Motor neuron (in vitro differentiated cells): ENCODE data around the gene NAA30. TPM values are rescaled to one million over a fixed set of nuclear protein-coding genes. Genes with fewer than 3 reads are reported as not detected.

Experiments
- ATAC-seq, 8 experiments: fragments of 200-7000 bp; cut with Tn5 transposase; replicated peaks in 6 of 8; 2 replicates each; pipeline ENCODE4 v1.8.0; 2021; ENCODE audit warnings: mild to moderate bottlenecking in 8 of 8, moderate library complexity in 8 of 8
- H3K27ac ChIP-seq, 2 donors: fragments of 250-450 bp; sonication (Bioruptor Pico); 2 replicates each; pipeline ENCODE4 v1.9.0; 2021; ENCODE audit warnings: antibody characterized with exemption in 2 of 2, mild to moderate bottlenecking in 2 of 2, moderate library complexity in 1 of 2
- H3K4me1 ChIP-seq, 2 donors: fragments of 250-450 bp; sonication (Bioruptor Pico); replicated peaks in 1 of 2; 2 replicates each; pipeline ENCODE4 v1.6.1; 2021; ENCODE audit warnings: antibody characterized with exemption in 2 of 2, mild to moderate bottlenecking in 2 of 2, moderate library complexity in 1 of 2
- H3K4me3 ChIP-seq, 5 donors: fragments of 250-450 bp; sonication (Bioruptor Pico); 2 replicates each; pipeline ENCODE4 v1.9.0; 2021; ENCODE audit warnings: antibody characterized with exemption in 5 of 5, mild to moderate bottlenecking in 5 of 5, moderate library complexity in 4 of 5
- WGBS, 10 experiments: fragments of 450-650 bp; shearing (Covaris generic); methylation state at CpG; one replicate each; pipeline ENCODE4 v1.0.0; 2022; 5-methylcytosine and 5-hydroxymethylcytosine counted together
- in situ Hi-C, 9 experiments: fragments of 400-800 bp; cut with MboI; loops; one replicate each; pipeline ENCODE4 v1.15.0; 2021; ENCODE audit warnings: low sequenced_read_pairs in 9 of 9, low pct_unique_long_range_greater_than_20kb in 2 of 9; ENCODE audit not compliant: unreplicated experiment in 9 of 9
- total RNA-seq, 8 experiments: library from RNA; unstranded; fragments of 300-600 nt; gene quantifications; 2 replicates each; pipeline versions ENCODE4 v1.2.3 to v1.2.4, GENCODE V29; 2022

Gene NAA30
- total RNA-seq, 8 experiments from 2014 or later = 12.6 to 21.7 (median 17.2) TPM

- Histone ChIP-seq H3K4me3 (no peak overlapping the region), H3K4me1 (no peaks in the 10 kb centered on the region), H3K27ac (no peak overlapping the region)
- in situ Hi-C loops = no loop called here
- WGBS, 10 experiments = 64 to 100% (median 96%) methylated on average over 1 to 2 of the region's 2 CpGs; no CpG with 5 or more reads in 1 of the 10 experiments
- no peak for ATAC-seq
Observed at GRCh38 chr14:57405562-57405961, 15.2 kb downstream of the NAA30 start.

GRCh38 chr14:57408037-57408436 lies 17.7 kb downstream of the NAA30 start:
- H3K4me1 ChIP-seq = no peaks in the 10 kb centered on the region
- no peak for ATAC-seq
- 94 to 100% (median 100%) methylated on average over 1 to 2 of the region's 2 CpGs for WGBS, 10 experiments
- in situ Hi-C loops = no loop called here
- H3K27ac ChIP-seq = no peak overlapping the region
- H3K4me3 ChIP-seq = no peak overlapping the region

GRCh38 chr14:57408634-57409033 lies 18.2 kb downstream of the NAA30 start:
- in situ Hi-C loops = no loop called here
- Histone ChIP-seq H3K4me1 (no peaks in the 10 kb centered on the region), H3K27ac (no peak overlapping the region), H3K4me3 (no peak overlapping the region)
- no peak for ATAC-seq
- whole genome bisulfite sequencing, 10 experiments = 38 to 100% (median 100%) methylated on average over 1 of the region's 1 CpG; no CpG with 5 or more reads in 2 of the 10 experiments

DNA sequence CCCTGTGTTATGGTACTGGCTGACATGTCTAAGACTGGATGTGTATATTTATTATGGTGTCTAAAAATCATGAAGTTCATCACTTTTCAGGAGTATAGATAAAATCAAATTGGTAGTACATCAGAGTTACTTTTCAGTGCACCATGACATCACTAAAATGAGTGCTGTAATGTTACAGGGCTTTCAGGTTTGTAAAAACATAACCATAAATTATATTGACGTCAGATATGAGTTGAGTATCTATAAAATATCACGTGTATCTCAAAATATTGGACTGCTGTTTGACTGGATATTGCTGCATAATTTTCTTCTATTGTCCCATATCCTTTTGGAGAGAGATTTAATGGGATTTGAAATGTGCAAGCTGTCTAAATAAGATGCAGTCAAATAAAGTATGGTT lies 22.0 kb downstream of the NAA30 start:
- Histone ChIP-seq H3K4me3 (no peak overlapping the region), H3K4me1 (no peaks in the 10 kb centered on the region), H3K27ac (no peak overlapping the region)
- in situ Hi-C loops = no loop called here
- ATAC-seq = no peak
- WGBS, 10 experiments = 19 to 100% (median 83%) methylated on average over 1 to 2 of the region's 2 CpGs; no CpG with 5 or more reads in 1 of the 10 experiments

GRCh38 chr14:57413849-57414248 lies 23.5 kb downstream of the NAA30 start:
- 40 to 100% (median 100%) methylated on average over 1 to 2 of the region's 2 CpGs; no CpG with 5 or more reads in 6 of the 10 experiments for WGBS, 10 experiments
- H3K4me1 ChIP-seq = no peaks in the 10 kb centered on the region
- in situ Hi-C loops = no loop called here
- ATAC-seq = no peak
- H3K27ac ChIP-seq = no peak overlapping the region
- H3K4me3 ChIP-seq = no peak overlapping the region

DNA sequence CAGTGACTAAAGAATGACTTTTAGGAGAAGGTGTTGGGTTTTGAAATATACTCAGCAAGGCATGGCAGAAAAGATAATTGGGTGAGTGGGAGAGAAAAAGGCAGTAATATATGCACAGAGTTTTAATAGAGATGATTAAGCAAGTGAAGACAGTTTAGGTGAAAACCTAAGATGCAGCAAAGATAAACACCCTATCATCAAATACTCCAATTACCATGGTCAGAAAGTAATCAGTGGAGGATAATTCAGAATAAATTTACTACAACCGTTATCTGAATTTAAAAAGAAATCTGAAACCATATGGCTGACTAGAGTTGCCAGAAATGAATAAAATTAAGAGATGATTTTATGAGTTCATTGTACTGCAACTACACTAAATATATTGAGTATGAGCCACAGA lies 26.8 kb downstream of the NAA30 start:
- WGBS, 10 experiments = 0 to 100% (median 61%) methylated on average over 1 of the region's 1 CpG; no CpG with 5 or more reads in 2 of the 10 experiments
- in situ Hi-C loops = no loop called here

GRCh38 chr14:57418999-57419398 lies 28.6 kb downstream of the NAA30 start:
- no peak for ATAC-seq
- 60 to 100% (median 94%) methylated on average over 1 to 4 of the region's 4 CpGs; no CpG with 5 or more reads in 1 of the 10 experiments for WGBS, 10 experiments
- no peak overlapping the region for H3K4me3 ChIP-seq
- H3K4me1 ChIP-seq = no peaks in the 10 kb centered on the region
- no peak overlapping the region for H3K27ac ChIP-seq
- in situ Hi-C loops = no loop called here

More for the DNA sequence above, 26.8 kb downstream of the NAA30 start:
- Histone ChIP-seq H3K4me1 (no peaks in the 10 kb centered on the region), H3K27ac (no peak overlapping the region), H3K4me3 (no peak overlapping the region)
- no peak for ATAC-seq

- H3K4me1 ChIP-seq = no peaks in the 10 kb centered on the region
- in situ Hi-C loops = no loop called here
- no peak overlapping the region for H3K4me3 ChIP-seq
- 15 to 98% (median 79%) methylated on average over 2 to 4 of the region's 4 CpGs for WGBS, 10 experiments
- H3K27ac ChIP-seq = no peak overlapping the region
- no peak for ATAC-seq
Observed at GRCh38 chr14:57420033-57420432, 29.6 kb downstream of the NAA30 start.

DNA sequence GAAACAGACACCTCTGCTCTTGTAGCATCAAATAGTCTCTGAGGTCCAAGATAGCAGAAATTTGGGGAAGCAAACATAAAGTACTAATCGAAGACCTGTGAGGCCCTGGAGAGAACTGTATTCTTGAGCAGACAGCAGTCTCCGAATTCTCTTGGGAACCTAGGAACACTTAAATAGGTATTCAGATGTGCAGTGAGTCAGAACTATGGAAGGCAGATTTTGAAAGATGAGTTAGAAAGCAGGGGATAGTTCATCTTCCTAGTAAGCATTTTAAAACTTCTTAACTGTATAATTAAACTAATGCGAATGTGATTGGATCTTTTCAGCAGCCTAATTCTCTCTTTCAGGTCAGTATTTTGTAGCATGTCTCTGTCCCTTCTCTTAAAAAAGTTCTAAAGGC lies 30.6 kb downstream of the NAA30 start:
- WGBS, 10 experiments = 67 to 100% (median 90%) methylated on average over 1 to 3 of the region's 3 CpGs; no CpG with 5 or more reads in 5 of the 10 experiments
- in situ Hi-C loops = no loop called here
- Histone ChIP-seq H3K27ac (no peak overlapping the region), H3K4me1 (no peaks in the 10 kb centered on the region), H3K4me3 (no peak overlapping the region)
- ATAC-seq = no peak

GRCh38 chr14:57435923-57436322 lies 45.5 kb downstream of the NAA30 start:
- no peak overlapping the region for H3K4me3 ChIP-seq
- ATAC-seq = no peak
- no peaks in the 10 kb centered on the region for H3K4me1 ChIP-seq
- no peak overlapping the region for H3K27ac ChIP-seq
- in situ Hi-C loops = no loop called here

- Histone ChIP-seq H3K27ac (no peak overlapping the region), H3K4me1 (no peaks in the 10 kb centered on the region), H3K4me3 (no peak overlapping the region)
- WGBS, 10 experiments = 34 to 85% (median 80%) methylated on average over 2 to 5 of the region's 5 CpGs
- in situ Hi-C loops = no loop called here
- no peak for ATAC-seq
Observed at GRCh38 chr14:57461777-57462320, 71.5 kb downstream of the NAA30 start.

DNA sequence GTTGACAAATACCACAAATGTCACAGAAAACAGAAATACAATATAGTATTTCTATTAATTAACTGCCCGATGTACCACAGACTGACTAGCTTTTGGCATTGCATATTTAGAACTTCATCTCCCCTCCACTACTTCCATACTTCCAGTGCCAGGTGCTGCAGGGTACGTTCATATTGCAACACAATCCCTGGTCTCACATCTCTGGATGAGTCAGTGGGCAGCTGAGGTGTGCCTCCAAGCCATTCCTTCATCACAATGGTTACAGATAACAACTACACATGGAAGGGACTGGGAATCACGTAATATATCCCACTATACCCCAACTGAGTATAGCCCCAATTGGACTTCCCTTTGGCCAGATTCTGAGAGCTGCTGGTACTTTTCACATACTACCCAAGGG lies 72.2 kb downstream of the NAA30 start:
- WGBS, 10 experiments = 30 to 100% (median 88%) methylated on average over 1 to 2 of the region's 3 CpGs
- in situ Hi-C loops = no loop called here
- ATAC-seq = no peak
- no peaks in the 10 kb centered on the region for H3K4me1 ChIP-seq
- no peak overlapping the region for H3K4me3 ChIP-seq
- no peak overlapping the region for H3K27ac ChIP-seq

GRCh38 chr14:57464008-57464730 lies 73.8 kb downstream of the NAA30 start:
- H3K4me3 ChIP-seq = no peak overlapping the region
- no peak for ATAC-seq
- 0 to 100% (median 64%) methylated on average over 1 to 4 of the region's 6 CpGs; no CpG with 5 or more reads in 1 of the 10 experiments for WGBS, 10 experiments

More at GRCh38 chr14:57464008-57464730, 73.8 kb downstream of the NAA30 start:
- no peaks in the 10 kb centered on the region for H3K4me1 ChIP-seq
- no peak overlapping the region for H3K27ac ChIP-seq
- in situ Hi-C loops = no loop called here
